COLO829 (cell line): ENCODE results near the gene REN.

Source experiments
- DNase-seq: peaks from one replicate; pipeline ENCODE4 v3.0.0; 2012; ENCODE audit warnings: low spot score

Gene REN

GRCh38 chr1:204152310-204153044 is 13.7 kb downstream of the REN start:
- DNase-seq = no peak

GRCh38 chr1:204151552-204152309 is 14.4 kb downstream of the REN start, which contains the start of gene ETNK2:
Gene ETNK2, minus strand, starts transcription at chr1:204152044. Its CDS starts 192 bp downstream, at chr1:204151852.
- peak; percentile 60 for DNase-seq

- DNase-seq = no peak
Measured at GRCh38 chr1:204150702-204151551, 15.2 kb downstream of the REN start.

DNA sequence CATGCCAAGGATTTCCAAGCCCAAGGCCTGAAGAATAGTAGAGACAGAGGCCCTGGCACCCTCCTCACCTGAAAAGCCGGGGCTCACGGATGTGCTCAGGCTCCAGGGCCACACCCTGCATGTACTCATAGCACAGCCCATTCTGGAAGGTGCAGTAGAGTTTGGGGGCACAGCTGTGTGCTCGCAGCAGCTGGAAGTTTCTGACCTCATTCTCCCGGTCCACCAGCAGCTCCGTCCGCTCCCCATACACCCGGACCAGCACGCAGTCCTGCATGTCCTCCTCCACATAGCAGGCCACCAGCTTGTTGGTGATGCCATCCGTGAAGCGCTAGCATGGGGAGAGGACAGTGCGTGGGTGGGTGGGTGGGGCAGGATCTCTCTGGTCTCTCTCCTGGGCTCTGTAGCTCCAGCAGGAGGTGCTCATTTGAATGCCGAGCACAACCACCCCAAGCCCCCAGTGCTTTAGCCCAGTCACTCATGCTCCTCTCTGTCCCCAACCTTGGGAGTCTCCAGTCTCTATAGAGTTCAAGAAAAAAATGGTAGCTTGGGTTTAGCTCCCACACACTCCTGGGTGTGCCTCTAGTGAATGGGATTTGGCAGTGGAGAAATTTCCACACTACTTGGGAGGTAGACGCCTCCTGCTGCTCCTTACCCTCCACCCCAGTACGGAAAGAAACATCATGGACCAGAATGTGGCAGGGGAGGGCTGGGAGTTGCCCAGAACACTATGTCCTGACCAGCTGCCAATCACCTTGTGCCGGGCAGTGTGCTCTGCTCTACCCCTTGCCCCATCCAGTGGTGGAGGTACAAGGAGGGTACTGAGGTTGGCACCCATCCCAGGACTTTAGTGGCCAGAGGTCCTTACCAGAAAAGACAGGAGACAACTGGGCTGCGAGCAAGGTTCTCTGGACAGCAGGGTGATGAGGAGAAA is 16.2 kb downstream of the REN start:
- no peak for DNase-seq

DNA sequence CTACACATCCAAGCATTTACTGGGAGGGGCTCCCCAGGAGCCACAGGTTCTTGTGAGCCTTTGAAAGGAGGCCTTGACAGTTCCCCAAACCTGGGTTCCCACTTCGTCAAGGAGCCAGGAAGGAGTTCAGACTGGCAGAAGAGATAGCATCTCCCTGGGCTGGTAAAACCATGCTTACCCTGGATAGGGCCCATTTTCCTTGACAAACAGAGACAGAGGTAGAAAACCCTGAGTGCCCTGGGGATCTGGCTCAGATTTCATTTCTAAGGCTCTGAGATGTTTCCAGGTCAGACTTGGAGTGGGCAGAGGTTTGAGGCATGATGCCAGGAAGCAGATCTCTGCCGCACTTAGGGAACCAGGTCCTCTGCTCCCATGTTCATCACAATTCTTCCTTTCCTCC is 17.0 kb downstream of the REN start:
- no peak for DNase-seq

DNA sequence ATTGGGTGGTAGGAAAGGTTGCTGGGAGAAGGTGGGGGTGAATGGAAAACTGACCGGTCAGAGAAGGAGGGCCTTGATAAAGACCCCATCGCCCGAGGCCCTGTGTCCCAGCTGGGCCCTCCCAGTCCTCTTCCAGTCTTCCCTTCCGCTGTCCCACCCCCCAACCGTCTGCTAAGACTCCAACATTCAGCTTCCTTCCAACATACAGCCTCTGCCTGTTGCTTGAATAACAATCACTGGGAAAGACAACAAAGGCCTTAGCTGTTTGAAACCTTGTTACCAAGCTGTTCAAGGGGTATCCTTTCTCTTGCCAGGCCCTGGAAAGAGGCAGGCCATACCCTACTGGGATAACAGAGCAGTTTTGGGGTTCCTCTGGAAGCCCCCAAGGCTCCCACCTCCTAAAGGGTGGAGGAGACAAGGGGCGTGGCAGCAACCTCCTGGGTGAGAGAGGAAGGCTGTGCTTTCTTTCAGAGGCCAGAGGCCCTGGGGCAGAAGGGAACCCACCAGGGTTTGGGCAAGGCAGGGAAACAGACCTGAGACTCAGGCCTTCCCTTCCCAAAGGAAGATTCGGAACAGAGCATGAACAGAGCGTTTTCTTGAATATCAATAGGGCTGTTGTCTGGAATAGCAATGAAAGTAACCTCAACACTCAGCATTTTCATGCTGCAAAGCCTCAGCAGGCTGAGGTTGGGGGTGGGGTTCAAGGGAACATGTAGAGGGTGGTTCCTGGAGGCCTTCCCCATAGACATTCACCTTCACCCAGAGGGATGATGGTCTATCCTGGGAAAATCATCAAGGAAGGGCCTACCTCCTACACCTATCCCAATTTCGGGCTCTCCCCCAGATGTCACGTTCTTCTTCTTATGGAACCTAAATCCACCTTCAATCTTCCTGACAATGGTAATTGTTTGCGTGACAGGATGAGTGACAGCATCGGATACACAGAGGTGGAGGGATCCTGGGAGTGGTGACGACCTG is 18.4 kb downstream of the REN start:
- DNase-seq = peak; percentile 71

DNA sequence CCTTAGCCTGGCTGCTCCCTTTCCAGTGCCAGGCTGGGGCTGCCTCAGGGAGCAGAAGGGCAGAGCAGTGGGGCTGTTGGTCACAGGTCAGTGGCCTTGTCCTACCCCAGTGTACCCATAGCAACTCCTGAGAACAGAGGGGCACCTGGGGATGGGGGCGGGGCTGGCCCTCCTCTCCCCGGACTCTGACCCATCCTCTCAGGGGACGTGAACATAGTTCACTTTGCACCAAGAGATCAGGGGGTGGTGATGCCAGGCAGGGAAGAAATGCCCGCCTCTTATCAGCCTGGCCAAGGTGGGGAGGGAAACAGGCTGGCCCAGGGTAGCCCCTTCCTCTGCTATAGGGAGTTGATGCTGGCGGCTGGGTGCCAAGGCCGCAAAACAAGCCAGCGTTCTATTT is 19.2 kb downstream of the REN start:
- no peak for DNase-seq

DNA sequence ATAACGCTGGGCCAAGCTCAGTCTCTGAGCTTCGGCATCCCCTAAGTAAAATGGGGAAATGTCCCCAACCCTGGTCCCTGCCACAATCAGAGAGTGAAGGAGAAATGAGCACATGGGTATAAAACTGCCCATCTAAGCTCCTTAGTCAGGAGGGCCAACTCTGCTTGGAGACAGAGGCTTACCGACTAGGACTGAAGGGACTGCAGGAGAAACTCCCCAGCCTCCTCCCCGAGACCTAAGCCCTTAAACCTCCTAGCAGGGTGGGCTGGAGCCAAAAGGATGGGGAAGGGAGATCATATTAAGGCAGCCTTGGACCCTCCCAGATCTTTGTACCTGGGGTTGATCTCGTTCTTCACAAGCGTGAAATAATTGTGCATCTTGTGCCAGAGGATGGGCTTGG is 19.8 kb downstream of the REN start:
- no peak for DNase-seq

DNA sequence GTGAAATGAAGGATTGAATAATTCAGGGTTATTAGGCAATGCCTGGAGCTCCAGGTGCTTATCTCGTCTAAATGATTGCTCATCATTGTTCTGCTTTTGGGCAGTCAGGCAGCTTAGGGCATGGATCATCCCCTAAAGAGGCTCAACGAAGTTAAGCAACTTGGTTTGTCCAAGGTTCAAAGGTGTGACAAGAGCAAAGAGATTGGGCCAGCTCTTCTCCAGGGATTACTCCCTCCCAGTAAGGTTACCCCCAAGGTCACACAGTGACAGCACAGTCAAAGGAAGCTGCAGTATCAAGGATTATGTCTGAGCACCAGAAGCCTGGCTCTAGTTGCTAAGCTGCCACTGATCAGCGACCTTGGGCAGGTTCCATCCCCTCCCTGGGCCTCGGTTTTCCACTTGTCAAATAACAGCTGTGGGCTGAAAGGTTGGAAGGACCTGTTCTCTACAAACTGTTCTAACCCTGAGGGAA is 21.1 kb downstream of the REN start:
- DNase-seq = no peak

DNA sequence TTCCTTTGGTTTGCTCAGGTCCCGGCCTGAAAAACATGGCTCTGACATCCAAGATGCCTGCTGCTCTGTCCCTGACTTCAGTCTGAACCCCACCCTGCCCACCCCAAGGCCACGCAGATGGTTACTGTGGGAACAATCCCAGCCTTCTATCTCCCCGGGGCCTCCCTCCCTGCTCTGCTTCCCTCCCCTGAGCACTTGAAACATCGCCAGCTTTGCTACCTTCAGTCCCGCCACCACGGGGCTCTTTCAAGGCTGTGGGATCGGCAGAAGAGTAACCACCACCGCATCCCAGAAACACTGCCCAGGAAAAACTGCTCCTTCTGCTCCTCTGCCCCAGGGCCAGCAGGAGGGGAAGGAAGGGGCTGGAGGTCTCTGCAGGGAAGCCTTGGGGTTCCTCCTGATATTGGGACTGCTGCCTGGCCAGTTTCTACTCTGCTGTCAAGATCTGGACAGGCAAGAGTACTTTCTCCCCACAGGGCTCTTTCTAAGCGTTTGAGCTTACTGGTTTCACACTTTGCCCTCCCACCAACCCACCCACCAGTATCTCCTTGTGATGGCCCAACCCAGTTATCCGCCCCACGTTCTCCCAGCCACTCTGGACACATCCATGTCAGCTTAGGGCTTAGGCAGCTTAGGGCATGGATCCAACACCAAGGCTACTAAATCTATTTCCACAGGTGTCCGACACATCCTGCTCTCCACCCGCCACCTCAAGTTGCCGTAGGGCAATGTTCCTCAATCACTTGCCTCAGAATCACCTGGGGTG is 22.7 kb downstream of the REN start:
- no peak for DNase-seq

GRCh38 chr1:204142032-204142974 is 23.8 kb downstream of the REN start:
- DNase-seq = no peak

DNA sequence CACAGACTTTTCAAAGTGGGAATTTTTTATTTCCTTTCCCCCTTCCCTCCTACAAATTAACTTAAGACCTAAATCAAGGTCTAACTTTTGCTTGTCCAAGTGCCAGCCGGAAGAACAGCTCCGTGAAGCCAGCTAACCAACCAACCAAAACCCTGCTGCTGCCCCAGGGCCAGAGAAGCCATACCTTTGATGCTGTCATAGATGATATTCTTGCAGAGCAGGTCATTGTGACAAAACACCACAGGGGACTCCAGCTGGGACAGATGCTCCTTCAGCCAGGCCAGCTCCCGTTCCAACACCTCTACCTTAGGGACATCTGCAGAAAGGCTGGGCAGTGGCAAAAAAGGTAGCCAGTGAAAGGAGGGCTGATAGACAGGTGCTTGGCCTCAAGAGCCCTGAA is 25.0 kb downstream of the REN start:
- no peak for DNase-seq

DNA sequence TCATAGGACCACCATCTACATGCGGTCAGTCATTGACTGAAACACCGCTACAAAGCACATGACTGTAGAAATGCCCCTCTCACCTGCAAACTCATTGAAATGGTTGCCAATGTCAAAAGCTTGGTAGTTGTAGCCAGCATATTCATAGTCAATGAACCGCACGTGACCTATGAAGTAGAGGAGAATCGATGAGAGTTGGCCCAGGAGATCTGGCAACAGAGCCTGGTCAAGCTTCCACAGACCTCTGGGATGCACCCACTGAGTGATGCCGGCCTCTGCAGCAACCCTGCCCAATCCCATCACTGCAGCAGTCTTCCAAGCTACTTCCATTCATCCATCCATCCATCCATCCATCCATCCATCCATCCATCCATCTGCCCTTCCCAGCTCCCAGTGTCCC is 26.2 kb downstream of the REN start:
- no peak for DNase-seq

DNA sequence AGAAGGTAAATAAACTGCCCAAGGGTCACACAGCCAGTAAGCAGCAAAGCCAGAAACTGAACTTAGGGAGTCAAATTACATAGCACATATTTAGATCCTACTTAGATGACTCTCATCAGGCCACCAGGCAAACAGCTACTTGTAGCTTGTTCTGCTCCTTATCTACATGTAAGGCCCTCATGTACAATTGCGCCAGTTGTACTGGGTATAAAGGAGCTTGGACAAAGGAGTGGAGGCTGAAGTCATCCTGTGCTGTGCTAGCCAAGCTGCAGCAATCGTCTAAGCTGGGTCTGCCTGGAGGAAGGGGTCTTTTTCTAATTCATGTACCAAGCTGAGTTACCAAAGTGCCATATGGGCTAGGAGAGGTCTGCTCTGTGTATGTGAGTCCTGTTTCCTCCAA is 27.0 kb downstream of the REN start:
- no peak for DNase-seq

GRCh38 chr1:204136814-204137213 is 29.3 kb downstream of the REN start:
- no peak for DNase-seq

GRCh38 chr1:204134103-204134502 is 32.0 kb downstream of the REN start:
- DNase-seq = no peak

GRCh38 chr1:204132718-204133117 is 33.4 kb downstream of the REN start:
- DNase-seq = no peak

DNA sequence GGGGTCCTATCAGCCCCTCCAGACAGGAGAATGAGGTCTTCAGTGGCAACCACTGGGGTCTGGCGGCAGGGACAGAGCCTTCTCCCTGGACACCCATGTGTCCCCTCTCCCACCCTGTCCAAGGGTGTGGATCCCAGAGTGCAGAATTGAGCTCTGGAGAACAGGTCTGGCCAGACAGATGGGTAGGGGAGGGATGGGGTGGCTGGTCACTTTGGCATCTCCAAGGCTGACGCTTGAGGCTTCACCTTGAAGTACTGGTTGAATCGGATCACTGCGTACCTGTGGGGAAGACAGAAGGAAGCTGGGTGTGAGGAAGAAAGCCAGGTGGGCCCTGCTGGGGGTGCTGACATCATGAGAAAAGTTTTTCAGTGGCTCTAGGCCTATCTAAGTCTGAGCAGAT is 34.2 kb downstream of the REN start:
- no peak for DNase-seq
